Heart left ventricle (tissue), 16 donors: ENCODE measurements around the gene CHRNA5. TPM values are rescaled to one million over a fixed set of nuclear protein-coding genes. Genes with fewer than 3 reads are reported as not detected.

Experiments used
- ATAC-seq, 4 donors: fragments of 200-7000 bp; cut with Tn5 transposase; one replicate each; pipeline ENCODE4 v1.9.1; 2020 to 2022; ENCODE audit warnings: moderate library complexity in 4 of 4, mild to moderate bottlenecking in 3 of 4, moderate number of reproducible peaks in 1 of 4
- DNase-seq, 5 donors: peaks; one replicate each; pipeline ENCODE4 v3.0.0-alpha.2; 2020
- H3K27ac ChIP-seq, 12 donors: fragments of 200-600 bp; sonication (generic) in 4 of 12; one replicate each; pipeline versions ENCODE4 v1.5.0 to v1.8.0; 2016 to 2022; ENCODE audit warnings: mild to moderate bottlenecking in 2 of 12
- H3K27me3 ChIP-seq, 9 donors: fragments of 200-600 bp; sonication (generic) in 2 of 9; one replicate each; pipeline versions ENCODE4 v1.5.1 to v1.8.0; 2016 to 2022; ENCODE audit warnings: mild to moderate bottlenecking in 3 of 9
- H3K36me3 ChIP-seq, 9 donors: fragments of 200-600 bp; sonication (generic) in 2 of 9; one replicate each; pipeline versions ENCODE4 v1.5.0 to v1.8.0; 2018 to 2022; ENCODE audit warnings: mild to moderate bottlenecking in 2 of 9
- H3K4me1 ChIP-seq, 12 donors: fragments of 200-600 bp; sonication (generic) in 4 of 12; one replicate each; pipeline versions ENCODE4 v1.5.0 to v1.8.0; 2016 to 2022; ENCODE audit warnings: mild to moderate bottlenecking in 3 of 12
- H3K4me3 ChIP-seq, 12 donors: fragments of 200-600 bp; sonication (generic) in 4 of 12; one replicate each; pipeline versions ENCODE4 v1.5.0 to v1.8.0; 2017 to 2022; ENCODE audit warnings: mild to moderate bottlenecking in 9 of 12, moderate library complexity in 4 of 12
- H3K9me3 ChIP-seq, 12 donors: fragments of 200-600 bp; sonication (generic) in 4 of 12; one replicate each; pipeline versions ENCODE4 v1.5.0 to v1.8.0; 2016 to 2022; ENCODE audit warnings: mild to moderate bottlenecking in 1 of 12
- POLR2A ChIP-seq, 2 donors: fragments of 450-650 bp; IDR thresholded peaks; one replicate each; pipeline ENCODE4 v1.6.1; 2017; ENCODE audit warnings: antibody characterized with exemption in 2 of 2, mild to moderate bottlenecking in 2 of 2, moderate library complexity in 2 of 2
- WGBS, 4 donors: extraction: QIAGEN DNeasy Blood & Tissue Kit in 2 of 4; methylation state at CpG; one replicate each; pipeline versions ENCODE4 v1.1.5 to v1.1.7; 2013 to 2018; 5-methylcytosine and 5-hydroxymethylcytosine counted together
- intact Hi-C, 10 donors: fragments of 100-400 bp; cut with DNase I; formaldehyde crosslinking; loops; one replicate each; pipeline versions ENCODE4 v1.11.1 to v1.14.2; 2022
- polyA plus RNA-seq, 2 donors: library from polyadenylated mRNA; stranded (reverse); fragments of 200-250 nt; gene quantifications; one replicate each; pipeline ENCODE4 v1.2.3, GENCODE V29; 2013
- total RNA-seq, 9 donors: library from RNA; depleted of rRNA in 2 of 9; stranded (reverse); fragments of >200 nt in 2 of 9; fragmentation: NEBNext Ultra II Directional in 3 of 9; extraction: Animal tissue kit (Norgen Biotek cat#: 25700) in 3 of 9; gene quantifications; one replicate each; pipeline versions ENCODE4 v1.1.0 to v1.2.4, GENCODE V29; 2016 to 2023
- TF ChIP-seq, protein P1 (sequence below), 12 donors: fragments of 200-600 bp; sonication (generic) in 4 of 12; IDR thresholded peaks; one replicate each; pipeline versions ENCODE4 v1.5.0 to v1.8.0; 2018 to 2022; ENCODE audit warnings: antibody characterized with exemption in 12 of 12, mild to moderate bottlenecking in 5 of 12
- donor health status: ischemic (EF 13 %, LVEDD 7.1; RV severe dilation, severe dysfunction).
- donor health status: healthy with polysubstance abuse.
- donor health status: DM: no; HTN: yes; CAD: no.
- donor health status: DM: no; HTN: no; CAD: no.
- donor health status: ischemic (EF 25% LVEDD 6.9; RV normal size, moderate dysfunction).
- donor health status: ischemic (EF 25% LVEDD 5.7; RV mildly dilated, moderate dysfunction).
- donor health status: healthy.
- donor health status: DM: yes; HTN: yes; CAD: no.
- donor health status: ischemic (EF 35%, LVEDD 5.7; RV mildly dilated, moderate dysfunction).
- donor health status: nonischemic (EF 11% LVEDD 7.7; RV severe dilation, severe dysfunction).
- donor health status: DM: yes; HTN: yes; CAD: no.
- donor health status: PGD.
- donor health status: ischemic (EF 29% LVEDD 5.4; RV normal size, mild dysfunction).
- donor health status: nonischemic (EF 23%, LVEDD 6.1; RV moderate dilation, normal function).

Gene CHRNA5
- total and polyA plus RNA-seq, 11 donors: 0.64 to 4.0 (median 1.5) TPM

DNA sequence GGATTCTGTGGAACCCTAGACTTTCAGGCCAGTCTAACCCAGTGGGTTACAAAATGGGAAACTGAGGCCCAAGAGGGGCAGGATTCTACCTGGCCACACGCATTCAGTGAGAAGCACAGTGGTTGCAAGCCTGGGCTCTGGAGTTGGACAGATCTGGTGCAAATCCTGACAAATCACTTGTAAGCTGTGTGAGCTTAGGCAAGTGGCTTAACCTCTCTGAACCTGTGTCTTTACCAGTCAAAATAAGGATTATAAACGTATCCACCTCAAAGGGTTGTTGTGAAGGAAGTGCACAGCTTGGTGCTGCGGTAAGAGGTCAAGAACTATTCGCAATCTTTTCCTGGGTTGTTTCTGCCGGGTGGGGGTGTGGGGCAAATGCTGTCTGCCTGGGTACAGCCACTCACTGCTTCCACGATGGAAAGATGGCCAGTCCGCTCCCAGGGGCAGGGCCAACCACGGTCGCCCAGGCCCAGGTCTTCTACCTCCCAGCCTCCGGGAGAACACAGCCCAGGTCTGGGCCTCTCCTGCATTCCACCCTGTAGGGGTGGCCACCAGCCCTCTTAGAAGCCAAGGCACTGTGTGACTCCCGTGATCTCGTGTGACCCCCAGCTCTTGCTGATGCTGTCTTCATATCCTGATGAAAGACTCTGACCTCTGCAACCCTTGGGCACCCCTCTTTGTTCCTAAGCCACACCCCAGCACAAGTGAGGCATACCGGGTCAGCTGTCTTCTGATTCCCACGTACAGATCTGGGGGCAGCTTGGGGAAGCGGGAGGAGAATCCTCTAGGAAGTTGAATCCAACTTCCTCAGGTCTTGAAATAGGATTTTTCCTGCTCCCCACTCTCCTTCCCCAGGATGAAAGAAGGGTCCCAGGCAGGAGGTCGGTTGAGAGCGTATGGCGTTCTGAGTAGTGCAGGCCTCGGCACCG is 54.0 kb downstream of the CHRNA5 start:
- H3K36me3 ChIP-seq: no peaks in the 10 kb centered on the region
- H3K27me3 ChIP-seq: peaks cover 19 to 48% (median 28%) of the 10 kb centered on the region in 9 donors
- intact Hi-C loops: loop anchor here in 7 of 10 donors (2.0 to 5.0 kb wide), 3 partner anchors 90 to 133 kb away; no protein-coding TSS in a partner anchor
- ATAC-seq (peak in 1 of 4 donors; percentile 5), DNase-seq (no peak)
- H3K9me3 ChIP-seq: no peaks in the 10 kb centered on the region
- H3K27ac ChIP-seq: peak overlapping the region in 2 of 12 donors; percentile 32 to 42
- no peak for TF ChIP-seq POLR2A (IDR thresholded peaks at IDR 0.05)
- TF ChIP-seq, protein P1, sequence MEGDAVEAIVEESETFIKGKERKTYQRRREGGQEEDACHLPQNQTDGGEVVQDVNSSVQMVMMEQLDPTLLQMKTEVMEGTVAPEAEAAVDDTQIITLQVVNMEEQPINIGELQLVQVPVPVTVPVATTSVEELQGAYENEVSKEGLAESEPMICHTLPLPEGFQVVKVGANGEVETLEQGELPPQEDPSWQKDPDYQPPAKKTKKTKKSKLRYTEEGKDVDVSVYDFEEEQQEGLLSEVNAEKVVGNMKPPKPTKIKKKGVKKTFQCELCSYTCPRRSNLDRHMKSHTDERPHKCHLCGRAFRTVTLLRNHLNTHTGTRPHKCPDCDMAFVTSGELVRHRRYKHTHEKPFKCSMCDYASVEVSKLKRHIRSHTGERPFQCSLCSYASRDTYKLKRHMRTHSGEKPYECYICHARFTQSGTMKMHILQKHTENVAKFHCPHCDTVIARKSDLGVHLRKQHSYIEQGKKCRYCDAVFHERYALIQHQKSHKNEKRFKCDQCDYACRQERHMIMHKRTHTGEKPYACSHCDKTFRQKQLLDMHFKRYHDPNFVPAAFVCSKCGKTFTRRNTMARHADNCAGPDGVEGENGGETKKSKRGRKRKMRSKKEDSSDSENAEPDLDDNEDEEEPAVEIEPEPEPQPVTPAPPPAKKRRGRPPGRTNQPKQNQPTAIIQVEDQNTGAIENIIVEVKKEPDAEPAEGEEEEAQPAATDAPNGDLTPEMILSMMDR (IDR thresholded peaks at IDR 0.05): no peak
- peak overlapping the region in 7 of 12 donors; percentile 38 to 54 (median 48) for H3K4me3 ChIP-seq
- WGBS, 4 donors: 35 to 46% (median 40%) methylated on average over 14 to 20 of the region's 20 CpGs
- H3K4me1 ChIP-seq: peaks cover 0 to 31% (median 13%) of the 10 kb centered on the region in 12 donors

DNA sequence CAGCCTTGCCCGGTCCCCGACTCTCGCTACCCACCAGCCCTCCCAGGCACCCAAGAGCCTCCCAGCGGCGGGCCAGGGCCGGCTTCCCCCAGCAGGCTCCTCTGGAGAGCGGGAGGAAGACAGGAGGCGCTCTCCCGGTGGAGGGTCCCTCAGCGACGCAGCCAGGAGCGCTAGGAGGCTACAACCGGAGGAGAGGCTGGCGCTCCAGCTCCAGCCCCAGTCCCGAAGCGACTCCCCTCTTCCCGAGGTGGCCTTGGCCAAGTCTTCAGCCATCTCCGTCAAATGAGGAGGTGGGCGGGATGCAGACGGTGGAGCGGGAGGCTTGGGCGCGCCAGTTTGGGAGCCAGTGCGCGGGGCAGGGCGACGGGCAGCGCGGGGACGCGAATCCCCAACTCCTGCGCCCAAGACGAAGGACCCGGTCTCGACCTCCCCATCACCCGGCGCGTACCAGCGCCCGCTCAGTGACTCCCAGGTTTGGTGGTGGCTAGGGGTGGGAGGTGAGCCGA is 54.8 kb downstream of the CHRNA5 start:
- DNase-seq (no peak), ATAC-seq (peak in 1 of 4 donors; percentile 26)
- intact Hi-C loops: loop anchor here in 1 of 10 donors (10.0 kb wide), 1 partner anchor 565 kb away; no protein-coding TSS in a partner anchor
- peaks cover 0 to 31% (median 13%) of the 10 kb centered on the region in 12 donors for H3K4me1 ChIP-seq
- H3K27me3 ChIP-seq: peaks cover 19 to 50% (median 28%) of the 10 kb centered on the region in 9 donors
- H3K4me3 ChIP-seq: peak overlapping the region; percentile 17 to 54 (median 40)
- TF ChIP-seq, protein P1 (IDR thresholded peaks at IDR 0.05): peak in 5 of 12 donors; percentile 6 to 47 (median 25)
- TF ChIP-seq POLR2A (IDR thresholded peaks at IDR 0.05): no peak
- no peaks in the 10 kb centered on the region for H3K36me3 ChIP-seq
- H3K9me3 ChIP-seq: no peaks in the 10 kb centered on the region
- H3K27ac ChIP-seq: peak overlapping the region in 1 of 12 donors; percentile 42
- 1 to 3% (median 1%) methylated on average over 24 to 41 of the region's 41 CpGs for WGBS, 4 donors

DNA sequence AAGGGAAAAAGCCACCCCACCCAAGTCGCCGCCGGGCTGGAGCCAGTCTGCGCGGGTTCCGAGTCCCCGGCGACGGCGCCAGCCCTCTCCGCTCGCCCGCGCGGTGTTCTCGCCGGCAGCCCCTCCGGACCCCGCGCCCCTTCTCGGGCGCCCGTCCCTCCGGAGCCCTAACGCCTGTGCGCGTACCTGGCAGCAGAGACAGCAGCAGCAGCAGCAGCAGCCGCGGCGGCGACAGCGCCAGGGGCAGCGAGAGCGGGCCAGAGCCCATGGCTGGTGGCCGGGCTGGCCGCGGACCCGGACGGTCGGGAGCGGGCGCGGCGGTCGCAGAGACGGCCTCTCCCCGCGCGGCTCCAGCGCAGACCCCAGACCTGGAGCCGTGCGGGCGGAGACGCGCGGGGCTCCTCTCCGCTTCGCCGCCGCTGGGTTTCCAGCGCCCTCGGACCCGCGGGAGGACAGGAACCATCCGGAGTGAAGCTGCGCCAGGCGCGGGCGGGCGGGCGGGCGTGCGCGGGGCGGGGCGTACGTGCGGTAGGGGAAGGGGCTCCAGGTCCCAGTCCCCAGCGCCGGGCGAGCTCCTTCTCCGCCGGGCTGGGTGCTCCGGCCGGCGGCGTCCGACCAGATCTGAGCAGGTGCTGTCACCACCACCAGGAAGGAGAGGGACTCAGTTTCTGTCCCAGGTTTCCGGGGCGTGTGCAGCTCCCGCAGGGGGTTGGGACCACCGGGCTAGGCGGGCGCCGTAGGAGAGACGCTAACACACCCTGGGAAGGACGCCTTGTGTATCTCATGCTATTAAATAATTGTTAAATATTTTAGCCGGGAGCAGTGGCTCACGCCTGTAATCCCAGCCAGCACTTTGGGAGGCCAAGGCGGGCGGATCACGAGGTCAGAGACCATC is 55.5 kb downstream of the CHRNA5 start, which contains the start of gene CHRNA3:
TSS of gene CHRNA3 (minus strand) at position 470 of the 895 bp plus-strand sequence. CDS start at position 268, 202 bp downstream.
- DNase-seq: no peak
- Histone ChIP-seq H3K36me3 (no peaks in the 10 kb centered on the region), H3K27ac (peak within 1 kb of the TSS in 1 of 12 donors; percentile 42), H3K27me3 (peaks cover 19 to 50% (median 28%) of the 10 kb centered on the region in 9 donors), H3K9me3 (no peaks in the 10 kb centered on the region), H3K4me3 (peak within 1 kb of the TSS; percentile 17 to 54 (median 40)), H3K4me1 (peaks cover 0 to 31% (median 13%) of the 10 kb centered on the region in 12 donors)
- no peak for ATAC-seq
- TF ChIP-seq, protein P1 (IDR thresholded peaks at IDR 0.05): no peak
- TF ChIP-seq POLR2A (IDR thresholded peaks at IDR 0.05): no peak
- 1 to 13% (median 2%) methylated on average over 14 to 102 of the region's 102 CpGs for WGBS, 4 donors
- intact Hi-C loops: loop anchor here in 1 of 10 donors (10.0 kb wide), 1 partner anchor 564 kb away; no protein-coding TSS in a partner anchor
